ENCODE measurements around the gene SND1. TPM values are rescaled to one million over a fixed set of nuclear protein-coding genes. Genes with fewer than 3 reads are reported as not detected.

The SND1 gene
- polyA plus RNA-seq, 3 donors = 46.5 to 97.3 (median 79.8) TPM

DNA sequence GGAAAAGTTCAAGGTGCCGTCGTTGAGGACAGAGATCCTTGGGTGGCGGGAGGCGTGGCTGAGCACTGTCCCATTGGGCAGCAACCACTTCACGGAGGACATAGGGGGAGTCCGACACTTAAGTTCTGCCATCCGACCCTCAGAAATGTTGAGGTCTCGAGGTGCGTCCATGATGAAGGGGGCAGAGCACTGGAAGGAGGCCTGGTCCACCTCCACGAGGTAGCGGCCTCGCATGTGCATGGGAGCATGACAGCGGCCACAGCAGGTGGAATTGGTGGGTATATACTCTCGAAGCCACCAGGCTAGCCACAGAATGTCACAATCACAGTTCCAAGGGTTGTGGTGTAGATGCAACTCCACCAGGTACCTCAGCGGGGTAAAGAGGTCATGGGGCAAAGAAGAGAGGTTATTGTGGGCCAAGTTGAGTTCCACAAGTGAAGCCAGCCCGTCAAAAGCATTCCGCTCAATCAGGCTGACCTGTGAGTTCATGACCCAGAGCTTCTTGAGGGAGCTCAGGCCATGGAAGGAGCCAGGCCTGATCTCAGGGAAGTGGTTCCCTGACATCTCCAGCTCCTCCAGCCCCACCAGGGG, 377.5 kb downstream of the SND1 start:
- WGBS (ENCODE audit: insufficient coverage) = 97% methylated on average over 11 of the region's 17 CpGs
- H3K27me3 Mint-ChIP-seq (ENCODE audit: low read depth in 3 of 3) = peaks cover 9 to 34% (median 21%) of the 10 kb centered on the region in 3 donors
- H3K27ac Mint-ChIP-seq = peak overlapping the region in 3 of 7 donors; percentile 10 to 47 (median 15)

DNA sequence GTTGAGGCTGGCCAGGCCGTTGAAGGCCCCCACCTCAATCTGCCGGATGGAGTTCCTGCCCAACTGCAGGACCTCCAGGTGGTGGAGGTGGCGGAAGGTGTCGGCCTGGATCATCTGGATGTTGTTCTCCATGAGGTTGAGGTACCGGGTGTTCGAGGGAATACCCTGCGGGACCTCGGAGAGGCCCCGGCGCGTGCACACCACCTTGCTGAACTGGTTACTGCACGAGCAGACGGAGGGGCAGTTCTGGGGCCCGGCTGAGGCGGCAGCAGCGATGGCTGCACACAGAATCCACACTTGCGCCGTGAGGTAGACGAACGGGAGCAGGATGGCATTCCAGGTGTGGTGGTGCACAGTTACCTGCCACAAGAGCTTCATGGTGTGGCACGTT, 378.3 kb downstream of the SND1 start:
- Mint-ChIP-seq H3K27ac (peak overlapping the region in 3 of 7 donors; percentile 33 to 88 (median 46)), H3K4me3 (peak overlapping the region; percentile 76 to 87), H3K9me3 (peaks cover 0 to 4% (median 0%) of the 10 kb centered on the region in 7 donors), H3K4me1 (peaks cover 61% of the 10 kb centered on the region), H3K36me3 (peaks cover 27 to 28% of the 10 kb centered on the region in 2 donors), H3K27me3 (ENCODE audit: low read depth in 3 of 3) (peaks cover 9 to 34% (median 21%) of the 10 kb centered on the region in 3 donors)
- WGBS (ENCODE audit: insufficient coverage) = 94% methylated on average over 21 of the region's 21 CpGs
- H3K79me2 ChIP-seq (ENCODE audit: insufficient read depth, low read length) = peaks cover 46% of the 10 kb centered on the region
- H4K20me1 ChIP-seq (ENCODE audit: insufficient read depth, low read length) = peaks cover 78% of the 10 kb centered on the region
- peaks cover 5 to 8% of the 10 kb centered on the region in 2 donors for H3K27me3 ChIP-seq (ENCODE audit: control insufficient read depth in 2 of 2, insufficient read depth in 2 of 2, low read length in 2 of 2)
- TF ChIP-seq, protein P1, sequence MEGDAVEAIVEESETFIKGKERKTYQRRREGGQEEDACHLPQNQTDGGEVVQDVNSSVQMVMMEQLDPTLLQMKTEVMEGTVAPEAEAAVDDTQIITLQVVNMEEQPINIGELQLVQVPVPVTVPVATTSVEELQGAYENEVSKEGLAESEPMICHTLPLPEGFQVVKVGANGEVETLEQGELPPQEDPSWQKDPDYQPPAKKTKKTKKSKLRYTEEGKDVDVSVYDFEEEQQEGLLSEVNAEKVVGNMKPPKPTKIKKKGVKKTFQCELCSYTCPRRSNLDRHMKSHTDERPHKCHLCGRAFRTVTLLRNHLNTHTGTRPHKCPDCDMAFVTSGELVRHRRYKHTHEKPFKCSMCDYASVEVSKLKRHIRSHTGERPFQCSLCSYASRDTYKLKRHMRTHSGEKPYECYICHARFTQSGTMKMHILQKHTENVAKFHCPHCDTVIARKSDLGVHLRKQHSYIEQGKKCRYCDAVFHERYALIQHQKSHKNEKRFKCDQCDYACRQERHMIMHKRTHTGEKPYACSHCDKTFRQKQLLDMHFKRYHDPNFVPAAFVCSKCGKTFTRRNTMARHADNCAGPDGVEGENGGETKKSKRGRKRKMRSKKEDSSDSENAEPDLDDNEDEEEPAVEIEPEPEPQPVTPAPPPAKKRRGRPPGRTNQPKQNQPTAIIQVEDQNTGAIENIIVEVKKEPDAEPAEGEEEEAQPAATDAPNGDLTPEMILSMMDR (IDR thresholded peaks at IDR 0.05) = no peak
- no peak overlapping the region for H3K27ac ChIP-seq (ENCODE audit: low read depth in 1 of 2, low read length in 2 of 2)
- peaks cover 60 to 63% of the 10 kb centered on the region in 2 donors for H3K4me1 ChIP-seq (ENCODE audit: control insufficient read depth in 1 of 2, insufficient read depth in 2 of 2, low read length in 2 of 2)
- no peak overlapping the region for H2AFZ ChIP-seq (ENCODE audit: insufficient read depth, low read depth, low read length, poor library complexity, severe bottlenecking)
- intact Hi-C loops (cut with micrococcal nuclease) = loop anchor here in 1 of 2 donors (10.0 kb wide), 1 partner anchor 185 kb away; no protein-coding TSS in a partner anchor
- peak overlapping the region in 2 of 3 experiments; percentile 35 to 78 for H3K4me3 ChIP-seq (replicated peaks in 1 of 3; ENCODE audit: low read depth in 2 of 3, low read length in 3 of 3)
- no peak for DNase-seq
- peak overlapping the region; percentile 8 for H3K9ac ChIP-seq (ENCODE audit: insufficient read depth, low read length, poor library complexity, severe bottlenecking)
- peak overlapping the region; percentile 81 for H3K4me2 ChIP-seq (replicated peaks; ENCODE audit: extremely low read depth, low read length, poor library complexity, severe bottlenecking)
- peaks cover 3 to 30% of the 10 kb centered on the region in 2 donors for H3K36me3 ChIP-seq (replicated peaks in 1 of 2; ENCODE audit: control insufficient read depth in 1 of 2, insufficient read depth in 2 of 2, low read length in 2 of 2)
- H3K9me3 ChIP-seq (replicated peaks in 1 of 2; ENCODE audit: control insufficient read depth in 1 of 2, insufficient read depth in 1 of 2, low read length in 2 of 2) = no peaks in the 10 kb centered on the region

More for the DNA sequence above, 377.5 kb downstream of the SND1 start:
- TF ChIP-seq, protein P1 (IDR thresholded peaks at IDR 0.05) = no peak
- Mint-ChIP-seq H3K9me3 (peaks cover 0 to 4% (median 0%) of the 10 kb centered on the region in 7 donors), H3K4me3 (peak overlapping the region; percentile 76 to 87), H3K36me3 (peaks cover 27 to 28% of the 10 kb centered on the region in 2 donors), H3K4me1 (peaks cover 65% of the 10 kb centered on the region)
- no peak overlapping the region for H3K27ac ChIP-seq (ENCODE audit: low read depth in 1 of 2, low read length in 2 of 2)
- no peak overlapping the region for H2AFZ ChIP-seq (ENCODE audit: insufficient read depth, low read depth, low read length, poor library complexity, severe bottlenecking)
- peaks cover 46% of the 10 kb centered on the region for H3K79me2 ChIP-seq (ENCODE audit: insufficient read depth, low read length)
- peaks cover 67 to 71% of the 10 kb centered on the region in 2 donors for H3K4me1 ChIP-seq (ENCODE audit: control insufficient read depth in 1 of 2, insufficient read depth in 2 of 2, low read length in 2 of 2)
- no peak overlapping the region for H3K4me3 ChIP-seq (replicated peaks in 1 of 3; ENCODE audit: low read depth in 2 of 3, low read length in 3 of 3)
- DNase-seq = no peak
- H3K36me3 ChIP-seq (replicated peaks in 1 of 2; ENCODE audit: control insufficient read depth in 1 of 2, insufficient read depth in 2 of 2, low read length in 2 of 2) = peaks cover 4 to 29% of the 10 kb centered on the region in 2 donors
- intact Hi-C loops (cut with micrococcal nuclease) = no loop called here
- peaks cover 5 to 8% of the 10 kb centered on the region in 2 donors for H3K27me3 ChIP-seq (ENCODE audit: control insufficient read depth in 2 of 2, insufficient read depth in 2 of 2, low read length in 2 of 2)
- H3K9ac ChIP-seq (ENCODE audit: insufficient read depth, low read length, poor library complexity, severe bottlenecking) = no peak overlapping the region
- peaks cover 79% of the 10 kb centered on the region for H4K20me1 ChIP-seq (ENCODE audit: insufficient read depth, low read length)
- H3K9me3 ChIP-seq (replicated peaks in 1 of 2; ENCODE audit: control insufficient read depth in 1 of 2, insufficient read depth in 1 of 2, low read length in 2 of 2) = no peaks in the 10 kb centered on the region
- no peak overlapping the region for H3K4me2 ChIP-seq (replicated peaks; ENCODE audit: extremely low read depth, low read length, poor library complexity, severe bottlenecking)

All from CD14-positive monocyte (primary cell).